ENCODE results near the gene THBS1.

DNA sequence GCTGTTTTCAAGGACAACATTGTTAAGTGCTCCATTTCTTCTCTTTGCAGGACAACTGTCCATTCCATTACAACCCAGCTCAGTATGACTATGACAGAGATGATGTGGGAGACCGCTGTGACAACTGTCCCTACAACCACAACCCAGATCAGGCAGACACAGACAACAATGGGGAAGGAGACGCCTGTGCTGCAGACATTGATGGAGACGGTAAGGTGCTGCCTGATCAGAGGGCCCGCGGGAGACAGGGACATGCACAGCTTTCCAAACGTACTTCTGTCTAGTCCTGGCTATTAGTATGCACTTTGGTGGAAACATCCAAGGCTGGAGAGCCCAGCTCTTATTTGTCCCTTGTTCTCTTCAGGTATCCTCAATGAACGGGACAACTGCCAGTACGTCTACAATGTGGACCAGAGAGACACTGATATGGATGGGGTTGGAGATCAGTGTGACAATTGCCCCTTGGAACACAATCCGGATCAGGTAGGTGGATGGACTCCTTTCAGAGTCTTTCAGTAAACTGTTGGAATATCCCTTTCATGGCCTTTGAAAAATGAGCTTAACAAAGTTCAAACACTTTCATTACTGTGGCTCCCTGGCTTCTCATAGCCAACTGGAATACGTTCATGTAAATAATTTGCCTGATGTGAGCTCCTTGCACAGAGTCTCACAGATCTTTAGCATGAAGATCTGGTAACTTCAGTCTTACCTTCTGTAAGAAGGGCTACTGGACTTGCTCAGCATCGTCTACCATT lies 10.4 kb downstream of the THBS1 start:
- TF ChIP-seq TAF1 (IDR thresholded peaks at IDR 0.05; ENCODE audit: low read depth): no peak
- TF ChIP-seq, protein P1, sequence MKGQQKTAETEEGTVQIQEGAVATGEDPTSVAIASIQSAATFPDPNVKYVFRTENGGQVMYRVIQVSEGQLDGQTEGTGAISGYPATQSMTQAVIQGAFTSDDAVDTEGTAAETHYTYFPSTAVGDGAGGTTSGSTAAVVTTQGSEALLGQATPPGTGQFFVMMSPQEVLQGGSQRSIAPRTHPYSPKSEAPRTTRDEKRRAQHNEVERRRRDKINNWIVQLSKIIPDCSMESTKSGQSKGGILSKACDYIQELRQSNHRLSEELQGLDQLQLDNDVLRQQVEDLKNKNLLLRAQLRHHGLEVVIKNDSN (IDR thresholded peaks at IDR 0.05): no peak
- TF ChIP-seq FOXM1 (IDR thresholded peaks at IDR 0.05; ENCODE audit: borderline replicate concordance, low read depth): no peak
- TF ChIP-seq, protein P2, sequence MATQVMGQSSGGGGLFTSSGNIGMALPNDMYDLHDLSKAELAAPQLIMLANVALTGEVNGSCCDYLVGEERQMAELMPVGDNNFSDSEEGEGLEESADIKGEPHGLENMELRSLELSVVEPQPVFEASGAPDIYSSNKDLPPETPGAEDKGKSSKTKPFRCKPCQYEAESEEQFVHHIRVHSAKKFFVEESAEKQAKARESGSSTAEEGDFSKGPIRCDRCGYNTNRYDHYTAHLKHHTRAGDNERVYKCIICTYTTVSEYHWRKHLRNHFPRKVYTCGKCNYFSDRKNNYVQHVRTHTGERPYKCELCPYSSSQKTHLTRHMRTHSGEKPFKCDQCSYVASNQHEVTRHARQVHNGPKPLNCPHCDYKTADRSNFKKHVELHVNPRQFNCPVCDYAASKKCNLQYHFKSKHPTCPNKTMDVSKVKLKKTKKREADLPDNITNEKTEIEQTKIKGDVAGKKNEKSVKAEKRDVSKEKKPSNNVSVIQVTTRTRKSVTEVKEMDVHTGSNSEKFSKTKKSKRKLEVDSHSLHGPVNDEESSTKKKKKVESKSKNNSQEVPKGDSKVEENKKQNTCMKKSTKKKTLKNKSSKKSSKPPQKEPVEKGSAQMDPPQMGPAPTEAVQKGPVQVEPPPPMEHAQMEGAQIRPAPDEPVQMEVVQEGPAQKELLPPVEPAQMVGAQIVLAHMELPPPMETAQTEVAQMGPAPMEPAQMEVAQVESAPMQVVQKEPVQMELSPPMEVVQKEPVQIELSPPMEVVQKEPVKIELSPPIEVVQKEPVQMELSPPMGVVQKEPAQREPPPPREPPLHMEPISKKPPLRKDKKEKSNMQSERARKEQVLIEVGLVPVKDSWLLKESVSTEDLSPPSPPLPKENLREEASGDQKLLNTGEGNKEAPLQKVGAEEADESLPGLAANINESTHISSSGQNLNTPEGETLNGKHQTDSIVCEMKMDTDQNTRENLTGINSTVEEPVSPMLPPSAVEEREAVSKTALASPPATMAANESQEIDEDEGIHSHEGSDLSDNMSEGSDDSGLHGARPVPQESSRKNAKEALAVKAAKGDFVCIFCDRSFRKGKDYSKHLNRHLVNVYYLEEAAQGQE (IDR thresholded peaks at IDR 0.05; ENCODE audit: low read depth): no peak
- no peak for TF ChIP-seq YY1 (IDR thresholded peaks at IDR 0.05; ENCODE audit: low read depth)
- no peak for TF ChIP-seq RAD21 (IDR thresholded peaks at IDR 0.05; ENCODE audit: low read depth)
- TF ChIP-seq CREB1 (IDR thresholded peaks at IDR 0.05; ENCODE audit: low read depth): no peak
- no peak for TF ChIP-seq ZBTB7A (IDR thresholded peaks at IDR 0.05; ENCODE audit: low read depth)
- TF ChIP-seq, protein P3, sequence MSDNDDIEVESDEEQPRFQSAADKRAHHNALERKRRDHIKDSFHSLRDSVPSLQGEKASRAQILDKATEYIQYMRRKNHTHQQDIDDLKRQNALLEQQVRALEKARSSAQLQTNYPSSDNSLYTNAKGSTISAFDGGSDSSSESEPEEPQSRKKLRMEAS (IDR thresholded peaks at IDR 0.05): no peak
- TF ChIP-seq CEBPB (IDR thresholded peaks at IDR 0.05): no peak
- TF ChIP-seq EP300 (IDR thresholded peaks at IDR 0.05; ENCODE audit: borderline replicate concordance): no peak
- no peak for TF ChIP-seq NFIC (IDR thresholded peaks at IDR 0.05)
- TF ChIP-seq TEAD4 (IDR thresholded peaks at IDR 0.05): no peak
- no peak for TF ChIP-seq EGR1 (IDR thresholded peaks at IDR 0.05)

Measured in Ishikawa (cell line).